PFSK-1 (cell line): Measurements from ENCODE around the gene HEXIM1.

ENCODE experiments used
- FOXP2 ChIP-seq: optimal IDR thresholded peaks from 2 replicates; pipeline ENCODE3; 2011; ENCODE audit warnings: borderline replicate concordance, control low read depth, inconsistent platforms; ENCODE audit not compliant: insufficient read depth; ENCODE audit errors: extremely low read length, extremely low read depth
- POLR2AphosphoS5 ChIP-seq: IDR thresholded peaks from 2 replicates; pipeline ENCODE4 v1.6.1; 2012; ENCODE audit warnings: low read depth, mild to moderate bottlenecking, control low read depth, low read length, moderate library complexity
- REST ChIP-seq, 2 experiments: IDR thresholded peaks; 2 replicates each; pipeline versions ENCODE4 v1.6.1 to v1.8.0; 2011 to 2012; ENCODE audit warnings: low read depth in 2 of 2, low read length in 2 of 2, control low read depth in 1 of 2, inconsistent platforms in 1 of 2, mild to moderate bottlenecking in 1 of 2, moderate library complexity in 1 of 2; ENCODE audit not compliant: insufficient read depth in 1 of 2
- SIN3A ChIP-seq: IDR thresholded peaks from 2 replicates; pipeline ENCODE4 v1.6.1; 2012; ENCODE audit warnings: mild to moderate bottlenecking, low read length, moderate library complexity, borderline replicate concordance; ENCODE audit not compliant: insufficient read depth
- TAF1 ChIP-seq: IDR thresholded peaks from 2 replicates; pipeline ENCODE4 v1.6.1; 2012; ENCODE audit warnings: low read length, control low read depth, borderline replicate concordance; ENCODE audit not compliant: insufficient read depth

The HEXIM1 gene

GRCh38 chr17:45117334-45117733 lies 30.9 kb upstream of the HEXIM1 start:
- TF ChIP-seq FOXP2: no peak
- no peak for TF ChIP-seq POLR2AphosphoS5
- no peak for TF ChIP-seq REST (IDR thresholded peaks at IDR 0.05; ENCODE audit: insufficient read depth in 1 of 2, low read depth in 2 of 2, low read length in 2 of 2)

GRCh38 chr17:45117848-45118646 lies 30.2 kb upstream of the HEXIM1 start:
- no peak for TF ChIP-seq TAF1
- TF ChIP-seq POLR2AphosphoS5: no peak

- TF ChIP-seq POLR2AphosphoS5 (no peak), SIN3A (no peak), FOXP2 (no peak), REST (IDR thresholded peaks at IDR 0.05; ENCODE audit: insufficient read depth in 1 of 2, low read depth in 2 of 2, low read length in 2 of 2) (no peak), TAF1 (no peak)
These were observed 29.6 kb upstream of the HEXIM1 start for GRCh38 chr17:45118691-45119090.

- no peak for TF ChIP-seq FOXP2
- TF ChIP-seq POLR2AphosphoS5: no peak
- TF ChIP-seq REST (IDR thresholded peaks at IDR 0.05; ENCODE audit: insufficient read depth in 1 of 2, low read depth in 2 of 2, low read length in 2 of 2): no peak
- no peak for TF ChIP-seq SIN3A
- no peak for TF ChIP-seq TAF1
These were observed 28.3 kb upstream of the HEXIM1 start for GRCh38 chr17:45119964-45120363.

GRCh38 chr17:45120558-45120957 lies 27.7 kb upstream of the HEXIM1 start:
- TF ChIP-seq SIN3A (no peak), REST (IDR thresholded peaks at IDR 0.05; ENCODE audit: insufficient read depth in 1 of 2, low read depth in 2 of 2, low read length in 2 of 2) (no peak), FOXP2 (no peak), TAF1 (no peak), POLR2AphosphoS5 (no peak)
